ENCODE data around the gene NXNL1. TPM values are rescaled to one million over a fixed set of nuclear protein-coding genes. Genes with fewer than 3 reads are reported as not detected.

Gene NXNL1
- total and polyA plus RNA-seq, 2 of the 13 experiments (the other 11 are each of a cell fraction or from before 2014, with no cell fraction given), result not detected

- TF ChIP-seq ZNF563 (CRISPR knock-in tag; IDR thresholded peaks at IDR 0.05) (peak; percentile 46), RXRB (CRISPR knock-in tag; IDR thresholded peaks at IDR 0.05; ENCODE audit: borderline replicate concordance) (no peak), ZNF10 (CRISPR knock-in tag; IDR thresholded peaks at IDR 0.05; ENCODE audit: borderline replicate concordance, low read depth) (no peak), ISL2 (CRISPR knock-in tag; IDR thresholded peaks at IDR 0.05) (peak; percentile 71), BCLAF1 (IDR thresholded peaks at IDR 0.05) (no peak), BATF2 (CRISPR knock-in tag; IDR thresholded peaks at IDR 0.05) (no peak), SSRP1 (CRISPR knock-in tag; IDR thresholded peaks at IDR 0.05) (no peak), IRF1 (CRISPR knock-in tag; IDR thresholded peaks at IDR 0.05; ENCODE audit: low read depth) (no peak), ZFY (CRISPR knock-in tag; IDR thresholded peaks at IDR 0.05) (peak; percentile 58; the same call in 1 of the 2 replicates), ZNF432 (CRISPR knock-in tag; IDR thresholded peaks at IDR 0.05; ENCODE audit: borderline replicate concordance) (no peak), ZNF724P (CRISPR knock-in tag; IDR thresholded peaks at IDR 0.05; ENCODE audit: borderline replicate concordance) (no peak), HNRNPK (IDR thresholded peaks at IDR 0.05; ENCODE audit: low read depth, low read length, poor library complexity, severe bottlenecking) (peak; percentile 70), ZNF276 (CRISPR knock-in tag; IDR thresholded peaks at IDR 0.05; ENCODE audit: low read depth) (no peak), SAP130 (CRISPR knock-in tag; IDR thresholded peaks at IDR 0.05; ENCODE audit: low read depth) (peak; percentile 94), ZUFSP (CRISPR knock-in tag; IDR thresholded peaks at IDR 0.05; ENCODE audit: borderline replicate concordance) (no peak), KLF15 (CRISPR knock-in tag; IDR thresholded peaks at IDR 0.05; ENCODE audit: borderline replicate concordance) (no peak), HES4 (CRISPR knock-in tag; IDR thresholded peaks at IDR 0.05; ENCODE audit: borderline replicate concordance) (peak; percentile 51; the same call in 1 of the 2 replicates), NCOA5 (CRISPR knock-in tag; IDR thresholded peaks at IDR 0.05) (no peak), ZNF552 (CRISPR knock-in tag; IDR thresholded peaks at IDR 0.05; ENCODE audit: borderline replicate concordance) (no peak), NONO (IDR thresholded peaks at IDR 0.05) (no peak), NONO (CRISPR knock-in tag; conservative IDR thresholded peaks at IDR 0.05) (peak; percentile 84)
Measured at GRCh38 chr19:17419621-17420474, 40.9 kb downstream of the NXNL1 start, which contains the start of gene MVB12A (continued).

Data from HepG2 (cell line).